HG02981 (cell line): Measurements from ENCODE around the gene GNA14.
"Not testable (repeated sequence)": the region's sequence is repeated elsewhere in the genome, so short reads cannot be mapped to it uniquely, and the experiment has no call there.

Experiments used
- ATAC-seq: cut with Tn5 transposase; IDR thresholded peaks from one replicate; pipeline ENCODE4 v1.9.1; 2021; ENCODE audit warnings: mild to moderate bottlenecking, moderate library complexity; ENCODE audit not compliant: unreplicated experiment

GNA14 gene

GRCh38 chr9:77455312-77455927 lies 192.7 kb downstream of the GNA14 start:
- ATAC-seq, result peak; percentile 38

GRCh38 chr9:77454663-77455062 lies 193.5 kb downstream of the GNA14 start:
- ATAC-seq, result no peak

GRCh38 chr9:77453825-77454647 lies 194.1 kb downstream of the GNA14 start:
- ATAC-seq, result no peak

- ATAC-seq, result no peak
Observed at GRCh38 chr9:77451507-77451906, 196.6 kb downstream of the GNA14 start.

GRCh38 chr9:77450085-77450475 lies 198.0 kb downstream of the GNA14 start:
- no peak for ATAC-seq

GRCh38 chr9:77449240-77450084 lies 198.7 kb downstream of the GNA14 start:
- no peak for ATAC-seq

- ATAC-seq, result no peak
Observed at GRCh38 chr9:77447646-77448045, 200.5 kb downstream of the GNA14 start.

GRCh38 chr9:77442436-77442835 lies 205.7 kb downstream of the GNA14 start:
- no peak for ATAC-seq

- ATAC-seq, result not testable (repeated sequence)
Observed at GRCh38 chr9:77441124-77441523, 207.0 kb downstream of the GNA14 start.

GRCh38 chr9:77440057-77440456 lies 208.1 kb downstream of the GNA14 start:
- ATAC-seq, result no peak

GRCh38 chr9:77438653-77439052 lies 209.5 kb downstream of the GNA14 start:
- ATAC-seq, result no peak

GRCh38 chr9:77435688-77436087 lies 212.4 kb downstream of the GNA14 start:
- ATAC-seq, result no peak

- ATAC-seq, result no peak
Observed at GRCh38 chr9:77435277-77435676, 212.8 kb downstream of the GNA14 start.

- peak; percentile 84 for ATAC-seq
Observed at GRCh38 chr9:77433675-77434445, 214.3 kb downstream of the GNA14 start.

GRCh38 chr9:77432053-77432452 lies 216.1 kb downstream of the GNA14 start:
- ATAC-seq, result no peak

- ATAC-seq, result no peak
Observed at GRCh38 chr9:77429928-77430327, 218.2 kb downstream of the GNA14 start.

- ATAC-seq, result no peak
Observed at GRCh38 chr9:77427256-77427927, 220.7 kb downstream of the GNA14 start.

GRCh38 chr9:77426712-77427111 lies 221.4 kb downstream of the GNA14 start:
- no peak for ATAC-seq

GRCh38 chr9:77424993-77425392 lies 223.1 kb downstream of the GNA14 start:
- ATAC-seq, result no peak

GRCh38 chr9:77423841-77424240 lies 224.3 kb downstream of the GNA14 start:
- no peak for ATAC-seq
